Right atrium auricular region (tissue), 2 donors: ENCODE results near the gene AGBL4. TPM values are rescaled to one million over a fixed set of nuclear protein-coding genes. Genes with fewer than 3 reads are reported as not detected.

Experiments
- DNase-seq: peaks from one replicate; pipeline ENCODE4 v3.0.0-alpha.2; 2019; ENCODE audit warnings: low spot score
- H3K27ac ChIP-seq, 2 donors: fragments of 200-600 bp; sonication (generic); 1 replicate in 1 of 2; 2 replicates in 1 of 2; pipeline ENCODE4 v1.5.1; 2016 to 2019
- H3K27me3 ChIP-seq, 2 donors: fragments of 200-600 bp; sonication (generic); one replicate each; pipeline versions ENCODE4 v1.5.1 to v1.6.0; 2017 to 2019
- H3K36me3 ChIP-seq: fragments of 200-600 bp; sonication (generic); one replicate; pipeline ENCODE4 v1.5.1; 2016
- H3K4me1 ChIP-seq, 2 donors: fragments of 200-600 bp; sonication (generic); one replicate each; pipeline versions ENCODE4 v1.5.1 to v1.6.0; 2017 to 2019
- H3K4me3 ChIP-seq, 2 donors: fragments of 200-600 bp; sonication (generic); 1 replicate in 1 of 2; 2 replicates in 1 of 2; pipeline ENCODE4 v1.5.1; 2017 to 2019; ENCODE audit warnings: mild to moderate bottlenecking in 1 of 2, moderate library complexity in 1 of 2
- H3K9me3 ChIP-seq, 2 donors: fragments of 200-600 bp; sonication (generic); one replicate each; pipeline ENCODE4 v1.5.1; 2019
- total RNA-seq, 2 donors: library from RNA; depleted of rRNA; stranded (reverse); fragments of >200 nt; gene quantifications; one replicate each; pipeline ENCODE4 v1.1.0, GENCODE V29; 2016
- TF ChIP-seq, protein P1 (sequence below), 2 donors: fragments of 200-600 bp; sonication (generic); IDR thresholded peaks; one replicate each; pipeline ENCODE4 v1.5.1; 2019; ENCODE audit warnings: antibody characterized with exemption in 2 of 2

The AGBL4 gene
- total RNA-seq, 2 donors from 2014 or later, result 0.94 to 1.7 TPM

DNA sequence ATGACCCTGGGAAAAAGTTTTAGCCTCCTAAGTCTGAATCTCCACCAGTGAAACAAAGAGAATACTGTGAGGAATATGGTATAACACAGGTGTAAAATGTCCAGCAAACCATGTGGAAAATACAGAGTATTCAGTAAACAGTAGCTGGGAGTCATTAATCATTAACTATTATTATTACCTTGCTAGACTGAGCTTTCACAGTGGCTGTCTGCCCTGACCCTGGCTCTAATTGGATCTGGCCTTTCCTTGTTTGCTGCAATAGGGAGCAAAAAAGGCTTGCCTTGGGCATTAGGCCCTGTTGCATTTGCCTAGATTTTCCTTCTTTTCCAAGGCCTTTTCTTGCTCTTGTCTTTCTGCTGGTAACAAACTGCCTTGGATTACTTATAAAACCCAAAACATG lies 1068.0 kb downstream of the AGBL4 start:
- Histone ChIP-seq H3K9me3 (no peaks in the 10 kb centered on the region), H3K27me3 (no peaks in the 10 kb centered on the region), H3K36me3 (no peaks in the 10 kb centered on the region), H3K4me3 (no peak overlapping the region), H3K27ac (no peak overlapping the region), H3K4me1 (no peaks in the 10 kb centered on the region)
- no peak for DNase-seq
- TF ChIP-seq, protein P1, sequence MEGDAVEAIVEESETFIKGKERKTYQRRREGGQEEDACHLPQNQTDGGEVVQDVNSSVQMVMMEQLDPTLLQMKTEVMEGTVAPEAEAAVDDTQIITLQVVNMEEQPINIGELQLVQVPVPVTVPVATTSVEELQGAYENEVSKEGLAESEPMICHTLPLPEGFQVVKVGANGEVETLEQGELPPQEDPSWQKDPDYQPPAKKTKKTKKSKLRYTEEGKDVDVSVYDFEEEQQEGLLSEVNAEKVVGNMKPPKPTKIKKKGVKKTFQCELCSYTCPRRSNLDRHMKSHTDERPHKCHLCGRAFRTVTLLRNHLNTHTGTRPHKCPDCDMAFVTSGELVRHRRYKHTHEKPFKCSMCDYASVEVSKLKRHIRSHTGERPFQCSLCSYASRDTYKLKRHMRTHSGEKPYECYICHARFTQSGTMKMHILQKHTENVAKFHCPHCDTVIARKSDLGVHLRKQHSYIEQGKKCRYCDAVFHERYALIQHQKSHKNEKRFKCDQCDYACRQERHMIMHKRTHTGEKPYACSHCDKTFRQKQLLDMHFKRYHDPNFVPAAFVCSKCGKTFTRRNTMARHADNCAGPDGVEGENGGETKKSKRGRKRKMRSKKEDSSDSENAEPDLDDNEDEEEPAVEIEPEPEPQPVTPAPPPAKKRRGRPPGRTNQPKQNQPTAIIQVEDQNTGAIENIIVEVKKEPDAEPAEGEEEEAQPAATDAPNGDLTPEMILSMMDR (IDR thresholded peaks at IDR 0.05), result no peak

DNA sequence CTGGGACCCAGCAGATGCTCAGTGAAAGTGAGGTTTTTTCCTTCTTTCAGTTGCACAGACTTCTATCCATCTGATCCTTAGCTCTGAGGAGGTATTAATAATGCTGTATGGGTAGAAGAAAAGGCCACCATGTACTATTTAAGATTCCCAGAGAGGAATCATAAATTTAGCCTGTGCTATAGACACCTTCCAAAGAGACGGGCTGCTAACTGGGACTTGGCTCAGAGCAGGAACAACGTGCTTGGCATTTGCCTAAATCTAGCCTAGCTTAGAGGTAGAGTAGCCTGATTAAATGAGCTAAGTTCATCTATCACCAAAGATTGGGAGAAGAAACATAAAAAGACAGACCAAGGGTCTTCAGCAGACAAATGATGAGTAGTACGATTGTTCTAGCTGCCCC lies 1070.1 kb downstream of the AGBL4 start:
- Histone ChIP-seq H3K4me3 (no peak overlapping the region), H3K27me3 (no peaks in the 10 kb centered on the region), H3K9me3 (no peaks in the 10 kb centered on the region), H3K36me3 (no peaks in the 10 kb centered on the region), H3K4me1 (no peaks in the 10 kb centered on the region), H3K27ac (no peak overlapping the region)
- no peak for DNase-seq
- TF ChIP-seq, protein P1 (IDR thresholded peaks at IDR 0.05), result no peak

DNA sequence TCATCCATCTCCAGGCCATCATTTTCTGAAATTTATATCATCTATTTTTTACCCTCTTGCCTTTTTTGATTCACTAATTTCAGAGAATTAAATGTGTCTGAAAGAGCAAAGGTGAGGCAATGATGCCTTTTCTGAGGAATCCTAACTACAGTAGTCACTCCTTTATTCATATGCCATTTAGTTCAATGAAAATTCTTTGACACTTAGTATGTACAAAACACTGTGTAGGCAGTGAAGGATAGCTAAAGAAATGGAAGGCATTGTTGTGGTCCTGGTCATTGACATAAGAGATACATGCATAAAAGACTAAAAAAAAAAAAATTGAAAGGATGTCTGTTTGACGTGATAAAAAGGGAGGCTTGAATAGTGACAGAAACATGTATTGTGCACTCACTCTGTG lies 1075.2 kb downstream of the AGBL4 start:
- H3K36me3 ChIP-seq, result no peaks in the 10 kb centered on the region
- H3K4me1 ChIP-seq, result no peaks in the 10 kb centered on the region
- TF ChIP-seq, protein P1 (IDR thresholded peaks at IDR 0.05), result no peak
- no peak for DNase-seq
- H3K27ac ChIP-seq, result no peak overlapping the region
- no peak overlapping the region for H3K4me3 ChIP-seq
- H3K9me3 ChIP-seq, result no peaks in the 10 kb centered on the region
- no peaks in the 10 kb centered on the region for H3K27me3 ChIP-seq

DNA sequence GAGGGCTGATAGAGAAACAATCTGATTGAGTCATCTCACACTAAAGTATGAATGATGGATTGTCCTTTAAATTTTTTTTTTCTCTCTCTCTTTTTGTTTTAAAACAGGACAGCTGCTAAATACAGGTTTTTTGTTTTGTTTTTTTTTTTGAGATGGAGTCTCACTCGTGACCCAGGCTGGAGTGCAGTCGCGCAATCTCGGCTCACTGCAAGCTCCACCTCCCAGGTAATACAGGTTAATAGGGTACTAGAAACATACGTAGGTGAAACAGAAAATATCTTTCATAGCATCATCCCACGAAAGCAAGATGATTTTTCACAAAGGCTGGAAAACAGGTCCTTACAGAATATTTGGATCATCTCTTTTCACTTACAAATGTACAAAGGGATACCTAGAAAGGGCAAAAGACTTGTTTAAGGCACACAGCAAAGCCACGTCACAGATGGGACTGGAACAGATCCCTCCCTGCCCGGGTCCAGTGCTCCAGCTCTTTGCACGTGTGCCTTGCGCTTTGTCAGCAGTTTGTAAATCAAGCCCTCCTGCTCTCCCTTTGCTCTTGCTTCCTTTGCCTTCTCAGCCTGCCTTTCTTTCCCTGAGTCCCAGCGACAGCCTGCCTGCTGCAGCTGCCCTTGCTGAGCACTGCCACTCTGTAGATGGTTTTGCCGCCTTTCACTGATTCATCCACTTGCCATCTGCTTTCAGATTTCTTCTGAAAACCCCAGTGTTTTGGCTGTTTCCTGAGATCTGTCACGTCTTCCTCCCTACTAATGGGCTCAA lies 1075.8 kb downstream of the AGBL4 start:
- Histone ChIP-seq H3K4me1 (no peaks in the 10 kb centered on the region), H3K36me3 (no peaks in the 10 kb centered on the region), H3K27ac (no peak overlapping the region), H3K9me3 (no peaks in the 10 kb centered on the region), H3K4me3 (no peak overlapping the region), H3K27me3 (no peaks in the 10 kb centered on the region)
- TF ChIP-seq, protein P1 (IDR thresholded peaks at IDR 0.05), result no peak
- no peak for DNase-seq

DNA sequence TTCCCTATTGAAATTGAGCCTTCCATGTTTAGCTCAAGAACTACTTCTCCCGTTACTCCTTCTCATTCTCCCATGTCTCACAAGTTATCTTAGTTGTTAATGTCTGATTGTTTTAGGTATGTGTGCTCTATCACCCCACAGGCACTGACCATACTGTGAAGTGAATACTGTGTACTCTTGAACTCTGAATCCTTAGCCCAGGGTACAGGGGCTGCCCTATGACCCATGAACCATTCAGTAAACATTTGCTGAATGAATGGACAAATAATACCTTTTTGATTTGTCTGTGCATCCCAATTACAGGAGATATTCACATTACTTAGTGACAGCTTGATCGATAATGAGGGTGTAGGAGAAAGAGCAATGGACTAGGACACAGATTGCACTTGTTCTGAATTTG lies 1077.7 kb downstream of the AGBL4 start:
- H3K36me3 ChIP-seq, result no peaks in the 10 kb centered on the region
- no peak for DNase-seq
- no peak overlapping the region for H3K4me3 ChIP-seq
- H3K9me3 ChIP-seq, result no peaks in the 10 kb centered on the region
- H3K4me1 ChIP-seq, result no peaks in the 10 kb centered on the region
- H3K27ac ChIP-seq, result no peak overlapping the region
- H3K27me3 ChIP-seq, result no peaks in the 10 kb centered on the region
- TF ChIP-seq, protein P1 (IDR thresholded peaks at IDR 0.05), result no peak

DNA sequence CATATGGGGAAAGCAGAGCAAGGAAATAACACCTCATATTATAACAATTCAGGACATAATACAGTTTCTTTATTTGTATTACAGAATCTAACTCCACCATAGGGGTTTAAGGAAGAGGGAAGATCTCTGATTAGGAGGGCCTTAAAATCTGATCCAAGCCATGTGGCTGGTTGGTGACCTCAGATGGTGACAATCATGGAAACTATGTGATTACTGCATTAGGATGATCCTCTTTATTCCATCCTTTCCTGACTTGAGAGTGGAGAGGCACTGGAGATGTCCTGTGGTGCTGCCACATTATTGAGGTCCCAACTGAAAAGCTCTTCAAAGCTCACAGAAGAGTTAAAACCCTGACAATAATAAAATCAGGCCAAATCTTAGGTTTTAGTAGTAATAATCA lies 1078.9 kb downstream of the AGBL4 start:
- no peaks in the 10 kb centered on the region for H3K27me3 ChIP-seq
- no peaks in the 10 kb centered on the region for H3K36me3 ChIP-seq
- no peaks in the 10 kb centered on the region for H3K9me3 ChIP-seq
- no peak for DNase-seq
- H3K4me3 ChIP-seq, result no peak overlapping the region
- H3K4me1 ChIP-seq, result no peaks in the 10 kb centered on the region
- no peak overlapping the region for H3K27ac ChIP-seq
- TF ChIP-seq, protein P1 (IDR thresholded peaks at IDR 0.05), result no peak
